Hypothalamus (tissue), 51 donors: ENCODE measurements around the gene GCAT.
A peak's percentile ranks its signal among the peaks of the same experiment; 100 is the strongest.

Experiments
- DNase-seq, 51 donors: peaks; one replicate each; lab custom pipeline; 2025; lab: John Stamatoyannopoulos, UW

The GCAT gene

DNA sequence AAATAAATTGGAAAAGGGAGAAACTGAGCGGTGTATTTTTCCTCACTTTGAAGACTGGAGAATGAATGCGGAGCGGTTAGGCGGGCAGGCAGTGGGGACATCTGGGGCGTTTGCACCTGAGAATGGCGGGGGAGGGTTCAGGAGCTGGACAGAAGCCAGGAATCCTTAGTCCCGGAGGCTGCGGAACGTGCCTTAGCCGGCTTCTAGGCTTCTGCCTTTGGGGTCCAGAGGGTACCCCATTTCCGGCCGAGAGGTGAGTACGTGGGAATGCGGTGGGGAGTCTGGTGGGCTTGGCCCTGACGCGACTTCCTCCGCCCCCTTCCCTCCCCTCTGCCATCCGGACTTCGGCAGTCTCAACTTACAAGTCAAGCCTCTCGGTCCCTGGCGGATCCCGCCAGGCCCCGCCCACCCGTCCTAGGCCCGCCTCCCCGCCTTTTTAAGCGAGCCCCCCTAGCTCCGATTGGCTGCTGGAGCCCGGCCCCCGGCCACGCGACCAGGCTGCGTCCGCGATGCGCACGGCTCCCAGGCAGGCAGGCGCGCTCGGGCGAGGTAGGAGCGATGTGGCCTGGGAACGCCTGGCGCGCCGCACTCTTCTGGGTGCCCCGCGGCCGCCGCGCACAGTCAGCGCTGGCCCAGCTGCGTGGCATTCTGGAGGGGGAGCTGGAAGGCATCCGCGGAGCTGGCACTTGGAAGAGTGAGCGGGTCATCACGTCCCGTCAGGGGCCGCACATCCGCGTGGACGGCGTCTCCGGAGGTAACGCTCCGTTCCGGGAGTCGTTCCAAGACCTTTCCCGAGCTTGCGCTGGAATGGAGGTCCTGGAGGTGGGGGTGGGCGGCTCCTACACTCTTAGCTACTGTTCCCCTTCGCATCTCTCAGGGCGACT lies at the start of gene GCAT:
Gene GCAT, plus strand, starts transcription at position 525 of the 884 bp plus-strand sequence. Its CDS starts 34 bp downstream, at position 559.
- peak; percentile 50 to 96 (median 90) for DNase-seq

DNA sequence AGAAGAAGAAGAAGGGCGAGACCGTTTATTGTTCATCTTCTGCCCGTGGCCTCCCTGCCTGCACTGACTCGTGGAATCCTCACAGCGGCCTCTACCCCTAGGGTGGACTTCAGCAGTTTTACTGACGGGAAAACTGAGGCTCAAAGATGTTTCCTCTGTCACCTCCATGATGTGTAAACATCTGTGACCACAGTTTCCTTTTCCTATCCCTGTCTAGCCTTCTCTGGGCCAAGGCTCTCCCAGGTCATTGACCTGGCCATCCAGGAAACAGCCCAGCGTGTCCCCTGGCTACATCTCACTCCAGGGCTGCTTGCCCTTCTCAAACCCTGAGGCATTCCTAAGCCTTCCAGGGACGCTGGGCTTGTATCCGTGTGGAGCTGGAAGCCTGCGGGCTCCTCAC lies 49.0 kb upstream of the GCAT start:
- no peak for DNase-seq

DNA sequence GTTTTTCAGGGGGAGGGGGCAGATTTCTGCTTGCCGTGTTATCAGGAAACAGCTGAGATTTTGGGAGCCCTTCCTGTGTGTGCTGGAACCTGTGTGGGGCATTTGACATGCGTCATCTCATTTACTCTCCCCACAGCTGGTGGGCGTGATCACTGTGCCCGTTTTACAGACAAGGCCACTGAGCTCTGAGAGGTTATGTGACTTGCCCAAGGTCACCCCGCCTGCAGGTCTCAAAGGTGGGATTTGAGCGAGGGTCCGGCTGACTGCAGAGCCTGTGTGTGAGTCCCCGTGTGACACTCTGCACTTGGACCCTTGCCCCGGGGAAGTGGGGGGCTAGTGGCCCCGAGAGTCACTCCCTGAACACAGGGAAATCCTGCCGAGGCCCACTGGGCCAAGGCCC lies 48.5 kb upstream of the GCAT start:
- DNase-seq = no peak

DNA sequence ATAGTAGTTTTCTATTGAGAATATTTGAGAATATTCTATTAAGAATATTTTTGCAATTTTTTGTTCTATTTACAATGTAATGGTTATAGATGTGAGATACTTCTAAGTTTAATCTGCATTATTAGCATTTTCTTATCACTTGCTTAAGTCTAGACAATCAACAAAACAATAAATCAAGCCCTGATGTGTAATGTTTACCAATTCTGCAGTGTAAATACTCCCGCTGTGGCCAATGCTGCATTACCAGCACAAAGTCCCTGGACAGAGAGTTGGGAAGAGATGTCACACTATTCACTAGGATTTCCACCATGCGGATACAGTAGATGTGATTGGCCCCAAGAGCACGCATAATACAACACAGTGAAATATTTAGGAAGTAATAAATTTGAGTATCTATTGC lies 47.6 kb upstream of the GCAT start:
- DNase-seq = no peak

DNA sequence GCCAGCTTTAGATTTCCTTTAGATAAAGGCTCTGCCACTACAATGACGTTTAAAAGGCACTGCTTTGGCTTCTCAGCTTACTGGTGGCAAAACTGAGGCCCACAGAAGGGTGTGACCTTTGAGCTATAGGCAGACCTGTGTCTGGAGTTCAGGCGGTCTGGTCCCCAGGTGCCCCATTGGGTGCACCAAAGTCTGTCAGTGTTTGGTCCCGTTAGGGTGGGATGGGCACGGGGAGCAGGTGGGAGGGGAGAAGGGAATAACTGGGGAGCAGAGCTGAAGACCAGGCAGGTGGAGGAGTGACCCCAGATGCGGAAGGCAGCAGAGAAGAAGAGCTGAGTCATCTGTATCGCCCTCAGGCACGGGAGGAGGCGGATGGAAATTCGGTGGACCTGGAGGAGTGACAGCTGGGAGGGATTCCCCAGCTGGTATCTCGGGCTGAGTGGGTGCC lies 45.3 kb upstream of the GCAT start:
- DNase-seq = no peak

DNA sequence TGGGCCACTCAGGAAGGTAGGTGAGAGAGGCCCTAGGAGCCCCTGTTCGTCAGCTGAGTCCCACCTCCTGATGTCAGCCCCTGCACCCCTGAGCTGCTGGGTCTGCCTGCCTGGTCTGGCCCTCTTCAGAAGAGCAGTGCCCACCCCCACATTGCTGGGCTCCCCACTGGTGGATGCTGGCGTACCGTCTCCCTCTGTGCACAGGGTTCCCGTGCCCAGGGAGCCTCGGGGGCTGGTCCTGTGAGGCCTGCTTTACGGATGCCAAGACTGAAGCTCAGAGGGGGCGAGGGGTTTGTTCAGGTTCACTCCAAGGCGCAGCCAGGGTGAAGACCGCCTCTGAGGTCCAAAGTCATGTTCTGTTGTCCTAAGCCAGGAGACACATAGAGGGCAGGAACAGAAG lies 44.7 kb upstream of the GCAT start:
- no peak for DNase-seq

DNA sequence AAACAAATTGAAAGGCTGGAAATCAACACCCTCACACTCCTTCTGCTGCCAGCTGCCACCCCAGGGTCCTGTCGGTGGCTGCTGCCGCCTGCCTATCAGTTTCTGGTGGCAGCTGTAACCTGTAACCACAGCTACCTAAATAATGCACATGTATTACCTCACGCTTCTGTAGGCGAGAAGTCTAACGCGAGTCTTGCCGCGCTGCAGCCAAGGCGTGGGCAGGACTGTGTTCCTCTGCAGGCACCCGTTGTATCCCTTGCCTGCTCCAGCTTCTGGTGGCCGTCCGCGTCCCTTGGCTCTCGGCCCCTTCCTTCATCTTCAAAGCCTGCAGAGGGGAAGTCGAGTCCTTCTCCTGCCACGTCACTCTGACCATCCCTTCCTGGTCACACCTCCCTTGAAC lies 44.1 kb upstream of the GCAT start:
- no peak for DNase-seq

DNA sequence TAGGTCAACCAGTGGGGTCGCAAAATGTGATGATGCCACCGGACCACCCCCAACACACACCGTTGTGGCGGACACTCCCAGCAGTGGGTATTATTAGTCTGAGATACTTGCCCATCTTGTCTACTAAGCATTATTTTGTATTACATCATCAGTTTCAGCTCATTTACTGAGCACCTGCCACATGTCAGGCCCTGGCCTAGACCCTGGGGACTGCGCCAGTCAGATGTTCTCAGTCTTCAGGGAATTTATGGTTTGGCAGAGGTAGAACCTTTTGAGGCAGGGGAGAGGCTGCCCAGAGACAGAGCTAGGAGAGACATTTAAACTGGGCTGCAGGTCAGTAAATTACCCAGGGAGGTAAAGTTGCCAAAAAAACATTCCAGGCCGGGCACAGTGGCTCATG lies 43.1 kb upstream of the GCAT start:
- no peak for DNase-seq

DNA sequence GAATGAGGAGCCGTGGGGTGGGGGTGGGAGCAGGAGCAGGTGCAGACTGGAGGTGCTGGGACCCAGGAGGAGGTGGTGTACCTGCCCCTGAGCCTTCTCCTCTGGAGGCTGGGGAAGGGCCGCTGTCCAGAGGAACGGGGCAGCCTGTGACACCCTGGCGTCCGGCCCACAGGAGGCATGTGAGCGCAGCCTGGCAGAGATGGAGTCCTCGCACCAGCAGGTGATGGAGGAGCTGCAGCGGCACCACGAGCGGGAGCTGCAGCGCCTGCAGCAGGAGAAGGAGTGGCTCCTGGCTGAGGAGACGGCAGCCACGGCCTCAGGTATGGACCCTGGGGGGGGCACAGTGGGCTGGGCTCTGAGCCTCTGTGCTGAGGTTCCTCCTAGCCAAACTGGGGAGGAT lies 42.2 kb upstream of the GCAT start:
- DNase-seq = no peak

DNA sequence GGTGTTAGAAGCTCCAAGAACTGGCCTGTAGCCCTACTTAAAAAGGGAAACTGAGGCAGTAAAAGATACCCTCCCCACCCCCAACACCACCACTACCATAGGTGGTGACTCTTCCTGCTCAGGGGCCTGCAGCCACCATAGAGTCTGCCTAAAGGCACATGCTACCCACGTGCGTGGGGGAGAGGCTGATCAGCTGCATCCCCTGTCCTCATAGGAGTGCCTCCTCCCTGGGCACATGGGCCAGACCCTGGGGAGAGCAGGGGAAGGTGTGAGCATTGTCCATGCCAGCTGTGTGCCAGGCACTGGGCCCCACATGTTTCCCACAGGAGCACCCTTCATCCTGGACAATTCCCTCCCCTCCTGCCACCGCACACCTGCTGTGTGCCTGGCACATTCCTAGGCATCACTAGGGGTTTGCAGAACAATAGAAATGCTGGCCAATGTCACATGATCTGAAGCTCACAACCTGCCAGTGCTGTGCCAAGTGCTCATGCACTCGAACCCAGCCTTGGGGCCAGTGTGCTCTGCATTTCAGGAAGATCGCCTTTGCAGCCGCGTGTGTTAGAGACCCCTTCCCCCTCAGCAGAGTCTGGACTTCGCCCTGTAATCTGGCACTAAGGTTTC lies 41.7 kb upstream of the GCAT start:
- no peak for DNase-seq

DNA sequence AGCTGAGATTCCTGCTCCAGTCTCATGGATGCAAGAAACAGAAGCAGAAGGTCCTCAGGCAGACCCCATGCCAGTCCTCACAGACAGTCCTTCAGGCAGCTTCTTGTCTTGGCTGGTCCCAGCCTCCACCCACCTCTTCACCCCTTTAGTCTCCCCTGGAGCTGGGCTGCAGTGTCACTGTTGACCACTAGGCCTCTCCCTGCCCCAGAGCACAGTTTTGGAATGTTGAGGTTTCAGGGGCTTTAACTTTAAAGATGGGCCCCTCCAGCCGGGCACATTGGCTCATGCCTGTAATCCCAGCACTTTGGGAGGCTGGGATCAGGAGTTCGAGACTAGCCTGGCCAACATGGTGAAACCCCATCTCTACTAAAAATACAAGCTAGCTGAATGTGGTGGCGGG lies 39.5 kb upstream of the GCAT start:
- DNase-seq = no peak

DNA sequence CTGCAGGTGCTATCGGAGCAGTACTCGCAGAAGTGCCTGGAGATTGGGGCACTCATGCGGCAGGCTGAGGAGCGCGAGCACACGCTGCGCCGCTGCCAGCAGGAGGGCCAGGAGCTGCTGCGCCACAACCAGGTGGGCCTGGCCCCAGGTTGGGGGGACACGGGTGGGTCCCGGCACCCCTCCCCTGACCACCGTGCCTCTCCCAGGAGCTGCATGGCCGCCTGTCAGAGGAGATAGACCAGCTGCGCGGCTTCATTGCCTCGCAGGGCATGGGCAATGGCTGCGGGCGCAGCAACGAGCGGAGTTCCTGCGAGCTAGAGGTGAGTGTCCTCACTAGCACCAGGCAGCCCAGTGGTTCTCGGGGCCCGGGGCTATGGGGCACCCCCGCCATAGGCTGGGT lies 38.7 kb upstream of the GCAT start:
- DNase-seq = no peak

DNA sequence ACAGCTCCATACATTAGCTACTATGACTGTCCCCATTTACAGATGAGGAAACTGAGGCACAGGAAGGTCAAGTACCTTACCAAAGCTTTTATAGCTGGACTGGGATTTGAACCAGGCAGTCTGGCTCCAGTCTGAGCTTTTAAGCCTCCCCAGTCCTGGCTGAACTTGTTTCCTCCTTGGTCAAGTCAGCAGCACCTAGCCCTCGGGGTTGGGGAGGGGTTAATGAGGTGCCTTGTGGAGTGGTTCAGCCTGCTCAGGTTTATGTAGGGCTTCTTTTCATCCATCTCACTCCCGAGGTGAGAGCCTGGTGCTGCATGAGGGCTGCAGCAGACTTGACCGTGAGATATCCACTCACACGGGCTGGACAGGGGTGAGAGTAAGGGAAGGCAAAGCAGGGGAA lies 36.7 kb upstream of the GCAT start:
- no peak for DNase-seq

DNA sequence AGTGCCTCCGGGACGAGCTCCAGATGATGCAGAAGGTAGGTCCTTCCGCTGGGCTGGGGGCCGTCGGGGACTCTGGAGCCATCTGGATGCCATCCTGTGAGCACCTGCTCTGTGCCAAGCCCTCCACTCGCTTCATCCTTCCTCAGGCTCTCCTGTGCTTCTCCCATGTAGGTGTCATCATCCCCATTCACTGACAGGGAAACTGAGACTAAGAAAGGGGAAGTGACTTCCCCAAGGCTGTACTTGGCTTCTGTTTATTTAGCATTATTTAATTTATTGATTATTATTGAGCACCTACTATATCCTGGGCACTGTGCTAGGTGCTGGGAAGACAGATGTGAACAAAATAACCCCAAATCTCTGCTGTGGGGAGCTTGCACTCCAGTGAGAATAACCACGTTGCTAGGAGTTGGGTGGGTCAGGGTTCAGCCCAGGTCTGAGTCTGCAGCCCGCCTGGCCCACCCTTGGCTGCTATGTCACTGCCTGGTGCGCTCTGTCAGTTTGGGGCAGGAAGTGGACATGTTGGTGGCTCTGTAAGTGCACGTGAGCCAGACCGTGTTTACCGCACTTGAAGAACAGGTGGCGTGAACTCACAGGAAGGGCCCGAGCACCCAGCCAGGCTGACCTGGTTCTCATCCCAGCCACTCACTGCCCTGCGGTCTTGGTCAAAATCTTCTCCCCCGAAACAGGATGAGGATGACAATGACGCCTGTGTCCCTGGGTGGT lies 35.9 kb upstream of the GCAT start:
- DNase-seq = no peak

DNA sequence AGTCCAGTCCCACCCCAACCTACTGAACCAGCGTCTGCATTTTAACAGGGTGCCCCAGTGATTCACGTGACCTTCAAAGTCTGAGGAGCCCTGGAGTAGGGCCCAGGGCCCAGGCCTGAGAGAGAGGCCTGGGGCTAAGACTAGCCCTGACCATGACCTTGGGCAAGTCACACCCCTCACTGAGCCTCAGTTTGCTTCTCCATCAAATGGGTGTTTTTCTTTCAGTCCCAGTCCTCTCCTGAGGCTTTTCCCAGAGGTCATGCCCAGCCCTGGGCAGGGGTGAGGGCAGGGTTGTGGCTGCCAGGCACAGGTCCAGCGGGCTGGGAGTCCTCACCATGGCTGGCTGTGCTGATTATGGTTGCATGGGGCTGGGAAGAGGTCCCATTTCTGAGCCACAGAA lies 33.0 kb upstream of the GCAT start:
- DNase-seq = no peak

DNA sequence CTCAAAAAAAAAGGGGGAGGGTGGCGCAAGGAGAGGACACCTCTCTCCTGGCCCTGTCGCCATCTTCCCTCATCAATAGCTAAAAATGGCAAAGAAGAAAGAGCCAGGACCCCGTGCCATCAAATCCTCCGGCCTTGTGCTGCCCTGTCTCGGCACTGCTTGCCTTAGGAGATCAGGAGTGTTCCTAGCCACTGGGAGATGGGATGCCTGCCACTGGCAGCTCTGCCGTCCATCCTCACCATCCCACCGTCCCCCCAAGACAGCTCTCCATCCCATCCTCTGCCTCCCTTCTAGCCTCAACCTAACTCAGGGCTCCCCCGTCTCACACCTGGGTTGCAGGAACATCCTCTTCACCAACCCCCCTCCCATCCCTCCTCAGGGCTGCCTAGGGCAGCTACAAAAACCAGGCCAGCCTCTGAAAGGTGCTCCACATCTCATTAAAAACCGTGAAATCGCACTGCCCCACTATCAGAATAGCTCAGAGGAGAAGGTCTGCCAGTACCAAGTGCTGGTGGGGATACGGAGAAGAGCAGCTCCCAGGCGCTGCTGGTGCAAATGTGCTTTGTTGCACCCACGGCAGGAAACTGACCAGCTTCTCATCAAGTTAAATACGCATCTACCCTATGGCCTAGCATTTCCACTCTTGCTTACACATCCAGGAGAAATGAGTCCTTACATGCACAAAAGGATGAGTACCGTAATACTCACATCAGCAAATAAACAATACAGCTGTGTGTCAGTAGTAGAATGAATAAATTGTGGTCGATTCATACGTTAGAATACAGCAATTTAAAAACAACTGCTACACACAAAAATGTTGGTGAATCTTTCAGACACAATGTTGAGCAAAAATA lies 31.7 kb upstream of the GCAT start:
- DNase-seq = no peak

DNA sequence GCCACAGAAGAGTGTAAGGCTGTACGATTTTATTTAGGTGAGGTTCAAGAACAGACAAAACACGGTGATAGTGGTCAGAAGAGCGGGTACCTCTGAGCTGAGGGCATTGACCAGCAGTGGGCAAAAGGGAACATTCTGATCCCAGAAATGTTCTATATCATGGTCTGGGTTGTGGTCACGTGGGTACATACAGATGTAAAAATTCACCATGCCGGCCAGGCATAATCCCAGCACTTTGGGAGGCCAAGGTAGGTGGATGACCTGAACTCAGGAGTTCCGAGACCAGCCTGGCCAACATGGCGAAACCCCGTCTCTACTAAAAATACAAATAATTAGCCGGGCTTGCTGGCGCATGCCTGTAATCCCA lies 31.1 kb upstream of the GCAT start:
- no peak for DNase-seq

DNA sequence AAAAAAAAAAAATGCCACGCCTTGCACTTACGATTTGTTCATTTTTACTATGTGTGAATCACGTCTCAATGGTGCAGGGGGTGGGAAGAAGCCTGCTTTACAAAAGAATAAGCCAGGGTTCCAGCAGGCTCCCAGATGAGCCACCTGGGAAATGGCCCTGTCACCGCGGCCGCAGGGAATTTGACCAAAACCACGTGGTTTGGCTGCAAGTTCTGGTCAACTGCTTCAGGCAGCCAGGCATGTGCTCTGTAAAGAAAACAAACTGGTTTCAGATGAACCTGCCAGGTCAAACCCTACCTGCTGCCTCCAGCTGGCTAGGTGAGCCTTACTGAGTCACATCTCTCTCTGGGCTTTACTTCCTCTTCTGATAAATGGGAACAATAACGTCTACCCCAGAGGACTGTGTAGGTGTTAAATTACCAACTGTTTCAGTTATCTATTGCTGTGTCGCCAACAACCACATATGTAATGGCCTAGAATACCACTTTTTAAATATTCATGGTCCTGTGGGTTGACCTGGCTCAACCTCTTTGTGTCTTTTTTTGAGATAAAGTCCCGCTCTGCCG lies 30.5 kb upstream of the GCAT start:
- peak in 3 of 51 donors; percentile 1 to 5 (median 2) for DNase-seq

DNA sequence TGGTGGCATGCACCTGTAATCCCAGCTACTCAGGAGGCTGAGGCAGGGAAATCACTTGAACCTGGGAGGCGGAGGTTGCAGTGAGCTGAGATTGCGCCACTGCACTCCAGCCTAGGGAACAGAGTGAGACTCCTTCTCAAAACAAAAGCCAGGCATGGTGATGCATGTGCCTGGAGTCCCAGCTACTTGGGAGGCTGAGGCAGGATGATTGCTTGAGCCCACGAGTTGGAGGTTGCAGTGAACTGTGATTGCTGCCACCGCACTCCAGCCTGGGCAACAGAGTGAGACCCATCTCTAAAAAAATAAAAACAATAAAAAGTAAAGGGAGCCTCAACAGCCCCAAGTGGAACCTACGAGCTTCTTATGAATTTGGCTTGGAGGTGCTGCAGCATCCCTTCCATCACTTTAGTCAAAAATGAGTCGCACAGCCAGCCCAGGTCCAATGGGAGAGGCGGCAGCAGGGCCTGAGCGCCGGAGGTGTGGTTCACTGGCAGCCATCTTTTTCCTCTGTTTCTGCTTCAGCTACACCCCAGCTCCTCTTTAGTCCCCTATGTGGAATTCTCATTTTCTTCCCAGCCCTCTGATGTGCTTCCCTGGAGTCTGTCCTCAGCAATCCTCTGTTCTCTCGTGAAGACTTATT lies 29.2 kb upstream of the GCAT start:
- DNase-seq = no peak
